Measurements from ENCODE around the gene KCTD6. TPM values are rescaled to one million over a fixed set of nuclear protein-coding genes. Genes with fewer than 3 reads are reported as not detected.

KCTD6 gene
- total RNA-seq, 1 donor from 2014 or later, result 11.7 TPM

- no peak for DNase-seq (ENCODE audit: low read depth)
These were observed 59.8 kb downstream of the KCTD6 start for GRCh38 chr3:58551636-58552180.

Other genes starting within 250 kb of the KCTD6 start
- gene RPP14, start 185.9 kb upstream of the KCTD6 start, total RNA-seq, result 13.3 and 16.0 TPM in 2 replicates
- 14.5 and 18.5 TPM in 2 replicates for gene HTD2, start 185.6 kb upstream of the KCTD6 start, total RNA-seq
- gene PXK, start 159.2 kb upstream of the KCTD6 start, total RNA-seq, result 21.9 and 23.2 TPM in 2 replicates
- gene PDHB, start 58.3 kb upstream of the KCTD6 start, total RNA-seq, result 196 and 319 TPM in 2 replicates
- gene ACOX2, start 45.1 kb downstream of the KCTD6 start, total RNA-seq, result 0.16 and 0.91 TPM in 2 replicates
- not detected in 2 replicates for gene FAM107A, start 85.3 kb downstream of the KCTD6 start, total RNA-seq
- not detected in 2 replicates for gene FAM3D, start 174.7 kb downstream of the KCTD6 start, total RNA-seq

All from myocyte (in vitro differentiated cells).